C4-2B (cell line): ENCODE results near the gene RPS29.

ENCODE experiments used
- H3K27ac ChIP-seq: fragments of 450-650 bp; 2 replicates; pipeline ENCODE4 v1.5.1; 2017
- ZFX ChIP-seq: fragments of 450-650 bp; IDR thresholded peaks from 2 replicates; pipeline ENCODE4 v1.6.1; 2017
- TF ChIP-seq, protein P1 (sequence below): fragments of 450-650 bp; conservative IDR thresholded peaks from 2 replicates; pipeline ENCODE4 v1.5.1; 2017; ENCODE audit warnings: mild to moderate bottlenecking

RPS29 gene

DNA sequence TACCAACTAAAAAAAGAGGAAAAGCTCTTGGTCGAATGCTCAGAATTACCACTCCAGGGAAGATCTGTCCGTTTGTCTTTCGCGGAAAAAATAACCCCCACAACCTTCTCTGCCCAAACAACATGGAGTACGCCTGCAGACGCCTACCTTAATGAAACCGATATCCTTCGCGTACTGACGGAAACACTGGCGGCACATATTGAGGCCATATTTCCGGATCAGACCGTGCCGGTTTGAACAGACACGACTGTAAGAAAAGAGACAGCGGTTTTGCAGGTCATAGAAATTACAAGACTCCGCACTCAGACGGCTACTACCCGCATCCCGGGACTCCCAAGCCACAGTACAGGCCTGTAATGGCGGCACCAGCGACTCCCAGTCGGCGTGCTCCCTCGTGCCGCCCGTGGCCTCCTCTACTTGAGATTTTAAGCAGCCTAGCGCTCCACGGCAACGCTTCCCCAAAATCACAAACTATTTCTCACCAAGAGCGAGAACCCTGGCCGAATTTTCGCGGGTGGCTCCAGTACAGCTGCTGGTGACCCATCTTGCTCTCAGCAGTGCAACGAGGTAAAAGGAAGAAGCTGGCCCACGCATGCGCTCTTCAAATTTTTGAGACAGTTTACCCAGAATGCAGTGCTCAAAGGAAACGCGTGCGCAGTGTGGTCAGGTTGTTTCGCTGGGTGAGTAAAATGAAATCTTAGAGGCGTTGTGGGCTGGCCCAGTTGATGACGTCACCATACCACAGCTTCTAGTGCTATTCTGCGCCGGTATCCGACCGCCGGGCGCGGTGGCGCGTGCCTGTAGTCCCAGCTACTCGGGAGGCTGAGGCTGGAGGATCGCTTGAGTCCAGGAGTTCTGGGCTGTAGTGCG lies at the start of gene RPS29:
TSS of gene RPS29 (minus strand) at position 578 of the 870 bp plus-strand sequence. CDS start at position 544, 34 bp downstream.
- peak; percentile 92 for TF ChIP-seq ZFX
- TF ChIP-seq, protein P1, sequence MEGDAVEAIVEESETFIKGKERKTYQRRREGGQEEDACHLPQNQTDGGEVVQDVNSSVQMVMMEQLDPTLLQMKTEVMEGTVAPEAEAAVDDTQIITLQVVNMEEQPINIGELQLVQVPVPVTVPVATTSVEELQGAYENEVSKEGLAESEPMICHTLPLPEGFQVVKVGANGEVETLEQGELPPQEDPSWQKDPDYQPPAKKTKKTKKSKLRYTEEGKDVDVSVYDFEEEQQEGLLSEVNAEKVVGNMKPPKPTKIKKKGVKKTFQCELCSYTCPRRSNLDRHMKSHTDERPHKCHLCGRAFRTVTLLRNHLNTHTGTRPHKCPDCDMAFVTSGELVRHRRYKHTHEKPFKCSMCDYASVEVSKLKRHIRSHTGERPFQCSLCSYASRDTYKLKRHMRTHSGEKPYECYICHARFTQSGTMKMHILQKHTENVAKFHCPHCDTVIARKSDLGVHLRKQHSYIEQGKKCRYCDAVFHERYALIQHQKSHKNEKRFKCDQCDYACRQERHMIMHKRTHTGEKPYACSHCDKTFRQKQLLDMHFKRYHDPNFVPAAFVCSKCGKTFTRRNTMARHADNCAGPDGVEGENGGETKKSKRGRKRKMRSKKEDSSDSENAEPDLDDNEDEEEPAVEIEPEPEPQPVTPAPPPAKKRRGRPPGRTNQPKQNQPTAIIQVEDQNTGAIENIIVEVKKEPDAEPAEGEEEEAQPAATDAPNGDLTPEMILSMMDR: no peak
- peak within 1 kb of the TSS; percentile 97 for H3K27ac ChIP-seq

DNA sequence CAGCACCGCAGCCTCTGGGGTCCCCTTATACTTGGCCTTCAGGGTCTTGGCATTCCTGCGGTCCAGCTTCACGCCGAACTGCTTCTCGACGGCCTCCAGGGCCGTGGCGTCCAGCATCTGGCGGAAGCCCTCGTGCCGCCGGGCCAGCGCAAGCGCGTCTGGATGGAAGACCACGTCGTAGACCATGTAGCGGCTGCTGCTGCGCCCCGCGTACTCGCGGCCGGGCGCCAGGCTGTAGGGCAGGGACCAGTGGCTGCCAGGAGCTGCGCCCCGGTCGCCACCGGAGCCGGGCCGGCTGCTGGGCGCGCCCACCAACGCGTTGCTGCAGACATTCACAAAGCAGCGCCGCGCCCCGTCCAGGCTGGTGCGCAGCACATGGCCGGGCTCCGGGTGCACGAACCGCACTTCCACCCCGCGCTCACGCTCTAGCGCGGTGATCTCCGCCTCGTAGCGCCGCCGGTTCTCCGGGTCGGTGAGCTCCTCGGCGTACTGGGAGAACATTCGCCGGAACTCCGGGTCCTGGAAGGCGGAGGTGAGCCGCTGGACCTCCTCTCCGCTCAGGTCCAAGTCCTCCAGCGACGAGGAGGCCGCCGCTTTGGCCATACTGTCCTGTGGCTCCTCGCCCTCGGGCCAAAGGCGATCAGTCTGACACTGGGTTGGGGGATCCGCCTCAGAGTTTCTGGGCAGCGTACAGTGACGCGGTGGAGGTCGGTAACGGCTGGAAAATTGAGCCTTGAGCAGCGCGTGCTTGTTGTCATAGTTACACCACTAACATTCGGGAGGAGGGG lies 48.6 kb upstream of the RPS29 start, which contains the start of gene DNAAF2:
TSS of gene DNAAF2 (minus strand) at position 698 of the 788 bp plus-strand sequence. CDS start at position 603, 95 bp downstream.
- peak within 1 kb of the TSS; percentile 95 for H3K27ac ChIP-seq
- TF ChIP-seq, protein P1: peak; percentile 74
- TF ChIP-seq ZFX: peak; percentile 29; the same call in 1 of the 2 replicates

DNA sequence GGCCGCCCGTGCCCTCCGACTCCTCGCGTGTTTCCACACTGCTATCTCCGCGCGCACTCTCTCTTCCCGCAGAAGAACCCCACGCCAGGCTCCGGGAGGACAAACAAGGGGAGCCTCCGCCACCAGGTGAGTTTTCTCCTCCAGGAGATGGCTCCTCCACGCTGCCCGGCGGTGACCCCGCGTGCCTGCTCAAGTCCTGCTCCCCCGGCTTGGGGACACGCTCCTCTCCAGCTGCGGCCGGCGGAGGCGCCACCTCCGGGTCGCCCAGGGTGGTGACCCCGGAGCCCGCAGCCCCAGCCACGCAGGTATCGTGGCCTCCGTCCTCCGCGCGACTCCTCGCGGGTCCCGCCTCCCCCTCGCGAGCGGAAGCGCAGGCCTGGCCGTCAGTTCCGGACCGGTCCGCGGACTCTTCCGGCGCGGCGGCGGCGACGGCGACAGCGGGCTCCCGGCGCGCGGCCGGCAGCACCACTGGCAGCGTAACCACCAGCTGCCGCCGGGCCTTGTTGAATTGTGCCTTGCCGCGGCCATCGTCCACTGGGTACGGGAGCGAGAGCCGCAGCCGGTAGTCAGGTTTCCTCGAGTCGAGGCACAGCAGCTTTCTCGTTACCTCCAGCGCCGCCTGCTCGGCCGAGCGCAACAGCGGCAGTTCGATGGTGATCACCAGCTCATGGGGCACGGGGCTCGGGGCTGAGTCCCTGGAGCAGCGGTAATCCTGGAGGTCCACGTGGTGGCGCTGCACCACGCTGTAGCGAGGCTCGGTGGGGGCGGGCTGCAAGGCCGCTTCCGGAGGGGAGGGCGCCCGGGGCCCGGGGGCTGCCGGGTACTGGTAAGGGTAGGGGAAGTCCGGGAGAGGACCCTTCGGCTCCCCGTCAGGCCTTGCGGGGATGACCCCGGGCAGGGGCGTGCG lies 47.7 kb upstream of the RPS29 start:
- H3K27ac ChIP-seq: peak overlapping the region; percentile 95
- TF ChIP-seq, protein P1: peak; percentile 96
- peak; percentile 82 for TF ChIP-seq ZFX

DNA sequence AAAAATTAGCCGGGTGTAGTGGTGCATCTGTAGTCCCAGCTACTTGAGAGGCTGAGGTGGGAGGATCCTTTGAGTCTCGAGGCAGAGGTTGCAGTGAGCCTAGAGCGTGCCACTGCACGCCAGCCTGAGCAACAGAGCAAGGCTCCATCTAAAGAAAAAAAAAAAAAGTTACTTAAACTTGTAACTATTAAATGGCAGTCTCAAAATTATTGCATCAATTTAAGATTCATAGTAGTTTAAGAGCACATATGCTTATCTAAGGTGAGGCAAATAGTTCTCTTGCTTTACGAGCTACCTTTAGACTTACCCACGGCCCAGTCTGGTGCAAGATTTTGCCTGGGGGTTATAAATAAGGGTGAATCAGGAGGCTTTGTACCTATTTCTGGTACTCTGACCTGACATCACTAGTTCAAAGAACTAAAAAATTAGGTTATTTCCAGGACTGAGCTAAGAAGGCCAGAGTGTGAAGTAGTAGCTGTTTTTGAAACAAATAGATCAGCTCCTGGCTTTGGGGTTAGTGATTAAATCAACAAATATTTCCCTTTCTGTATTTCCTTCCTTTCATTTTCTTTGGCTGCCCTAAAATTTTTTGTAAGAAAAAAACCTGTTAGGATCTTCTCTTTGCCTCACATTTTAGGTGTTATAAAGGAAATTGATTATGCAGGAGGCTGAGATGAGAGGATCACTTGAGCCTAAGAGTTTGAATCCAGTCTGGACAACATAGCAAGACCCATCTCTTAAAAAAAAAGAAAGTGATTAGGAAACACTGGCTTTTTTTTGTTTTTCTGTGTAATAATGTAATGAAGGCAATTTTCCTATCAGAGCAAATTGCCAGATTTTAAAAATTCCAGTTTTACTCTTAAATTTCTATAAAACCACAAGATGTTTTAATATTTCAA lies 38.0 kb upstream of the RPS29 start:
- no peak overlapping the region for H3K27ac ChIP-seq
- TF ChIP-seq ZFX: no peak
- TF ChIP-seq, protein P1: no peak

DNA sequence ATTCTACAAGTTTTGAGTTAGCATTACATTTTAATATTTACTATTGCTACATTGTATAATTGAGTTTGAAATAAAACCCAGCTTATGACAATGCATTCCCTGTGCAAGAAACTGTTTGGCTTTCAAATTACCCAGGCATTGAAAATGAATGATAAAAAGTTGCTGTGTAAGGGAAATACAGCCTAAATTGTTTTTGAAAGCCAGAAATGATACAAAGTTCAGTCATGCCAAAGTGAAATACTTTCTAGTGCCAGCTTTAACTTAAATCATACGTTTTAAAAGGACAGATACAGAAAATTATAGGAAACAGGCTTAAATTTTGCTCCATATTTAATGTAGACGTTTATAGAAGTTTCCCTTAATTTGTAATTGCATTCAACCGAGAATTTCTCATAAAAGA lies 37.2 kb upstream of the RPS29 start:
- H3K27ac ChIP-seq: no peak overlapping the region
- TF ChIP-seq ZFX: no peak
- TF ChIP-seq, protein P1: no peak

DNA sequence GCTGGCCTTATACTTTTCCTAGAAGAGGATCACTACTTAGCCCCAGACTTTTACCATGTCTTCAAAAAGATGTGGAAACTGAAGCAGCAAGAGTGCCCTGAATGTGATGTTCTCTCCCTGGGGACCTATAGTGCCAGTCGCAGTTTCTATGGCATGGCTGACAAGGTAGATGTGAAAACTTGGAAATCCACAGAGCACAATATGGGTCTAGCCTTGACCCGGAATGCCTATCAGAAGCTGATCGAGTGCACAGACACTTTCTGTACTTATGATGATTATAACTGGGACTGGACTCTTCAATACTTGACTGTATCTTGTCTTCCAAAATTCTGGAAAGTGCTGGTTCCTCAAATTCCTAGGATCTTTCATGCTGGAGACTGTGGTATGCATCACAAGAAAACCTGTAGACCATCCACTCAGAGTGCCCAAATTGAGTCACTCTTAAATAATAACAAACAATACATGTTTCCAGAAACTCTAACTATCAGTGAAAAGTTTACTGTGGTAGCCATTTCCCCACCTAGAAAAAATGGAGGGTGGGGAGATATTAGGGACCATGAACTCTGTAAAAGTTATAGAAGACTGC lies 35.9 kb upstream of the RPS29 start:
- H3K27ac ChIP-seq: peak overlapping the region; percentile 98

More for the DNA sequence above, 35.9 kb upstream of the RPS29 start:
- TF ChIP-seq, protein P1: no peak
- TF ChIP-seq ZFX: no peak
